Nephron (organoid): Measurements from ENCODE around the gene RELB.
"Not testable (repeated sequence)": the region's sequence is repeated elsewhere in the genome, so short reads cannot be mapped to it uniquely, and the experiment has no call there.

Experiments
- H3K27ac Mint-ChIP-seq, 3 experiments: 2 replicates each; pipeline ENCODE4 v1.8.0; 2020; ENCODE audit warnings: mixed read lengths in 3 of 3, mild to moderate bottlenecking in 2 of 3, moderate library complexity in 1 of 3
- H3K27me3 Mint-ChIP-seq: 2 replicates; pipeline ENCODE4 v1.8.0; 2021; ENCODE audit warnings: low read depth, mild to moderate bottlenecking, moderate library complexity, mixed read lengths
- H3K36me3 Mint-ChIP-seq: 2 replicates; pipeline ENCODE4 v1.8.0; 2020; ENCODE audit warnings: low read depth, mixed read lengths
- H3K4me1 Mint-ChIP-seq: 2 replicates; pipeline ENCODE4 v1.8.0; 2020; ENCODE audit warnings: mixed read lengths
- H3K4me3 Mint-ChIP-seq, 3 experiments: 2 replicates each; pipeline ENCODE4 v1.8.0; 2020; ENCODE audit warnings: mild to moderate bottlenecking in 3 of 3, mixed read lengths in 3 of 3, moderate library complexity in 2 of 3
- H3K9me3 Mint-ChIP-seq: 2 replicates; pipeline ENCODE4 v1.8.0; 2020; ENCODE audit warnings: mixed read lengths
- TF ChIP-seq, protein P1 (sequence below), 3 experiments: fragments of 200-600 bp; sonication (generic); IDR thresholded peaks; one replicate each; pipeline ENCODE4 v1.5.0; 2021; ENCODE audit warnings: antibody characterized with exemption in 3 of 3; ENCODE audit not compliant: unreplicated experiment in 3 of 3

The RELB gene

DNA sequence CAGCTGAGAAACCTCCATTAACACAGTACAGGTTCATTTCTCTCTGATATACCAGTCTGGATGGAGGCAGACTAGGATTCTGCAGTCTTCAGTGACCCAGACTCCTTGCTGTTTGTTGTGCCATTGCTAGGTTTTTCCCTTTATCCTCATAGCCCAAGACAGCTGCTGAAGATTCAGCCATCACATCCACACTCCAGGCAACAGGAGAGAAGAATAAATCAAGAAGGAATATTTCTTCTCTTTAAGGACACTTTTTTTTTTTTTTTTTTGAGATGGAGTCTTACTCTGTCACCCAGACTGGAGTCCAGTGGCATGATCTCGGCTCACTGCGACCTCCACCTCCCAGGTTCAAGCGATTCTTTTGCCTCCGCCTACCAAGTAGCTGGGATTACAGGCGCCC lies 31.8 kb upstream of the RELB start:
- TF ChIP-seq, protein P1, sequence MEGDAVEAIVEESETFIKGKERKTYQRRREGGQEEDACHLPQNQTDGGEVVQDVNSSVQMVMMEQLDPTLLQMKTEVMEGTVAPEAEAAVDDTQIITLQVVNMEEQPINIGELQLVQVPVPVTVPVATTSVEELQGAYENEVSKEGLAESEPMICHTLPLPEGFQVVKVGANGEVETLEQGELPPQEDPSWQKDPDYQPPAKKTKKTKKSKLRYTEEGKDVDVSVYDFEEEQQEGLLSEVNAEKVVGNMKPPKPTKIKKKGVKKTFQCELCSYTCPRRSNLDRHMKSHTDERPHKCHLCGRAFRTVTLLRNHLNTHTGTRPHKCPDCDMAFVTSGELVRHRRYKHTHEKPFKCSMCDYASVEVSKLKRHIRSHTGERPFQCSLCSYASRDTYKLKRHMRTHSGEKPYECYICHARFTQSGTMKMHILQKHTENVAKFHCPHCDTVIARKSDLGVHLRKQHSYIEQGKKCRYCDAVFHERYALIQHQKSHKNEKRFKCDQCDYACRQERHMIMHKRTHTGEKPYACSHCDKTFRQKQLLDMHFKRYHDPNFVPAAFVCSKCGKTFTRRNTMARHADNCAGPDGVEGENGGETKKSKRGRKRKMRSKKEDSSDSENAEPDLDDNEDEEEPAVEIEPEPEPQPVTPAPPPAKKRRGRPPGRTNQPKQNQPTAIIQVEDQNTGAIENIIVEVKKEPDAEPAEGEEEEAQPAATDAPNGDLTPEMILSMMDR (IDR thresholded peaks at IDR 0.05; ENCODE audit: unreplicated experiment in 3 of 3): no peak
- Mint-ChIP-seq H3K27ac (no peak overlapping the region), H3K27me3 (no peaks in the 10 kb centered on the region), H3K4me1 (no peaks in the 10 kb centered on the region), H3K36me3 (peaks cover 34% of the 10 kb centered on the region), H3K9me3 (no peaks in the 10 kb centered on the region), H3K4me3 (no peak overlapping the region)

DNA sequence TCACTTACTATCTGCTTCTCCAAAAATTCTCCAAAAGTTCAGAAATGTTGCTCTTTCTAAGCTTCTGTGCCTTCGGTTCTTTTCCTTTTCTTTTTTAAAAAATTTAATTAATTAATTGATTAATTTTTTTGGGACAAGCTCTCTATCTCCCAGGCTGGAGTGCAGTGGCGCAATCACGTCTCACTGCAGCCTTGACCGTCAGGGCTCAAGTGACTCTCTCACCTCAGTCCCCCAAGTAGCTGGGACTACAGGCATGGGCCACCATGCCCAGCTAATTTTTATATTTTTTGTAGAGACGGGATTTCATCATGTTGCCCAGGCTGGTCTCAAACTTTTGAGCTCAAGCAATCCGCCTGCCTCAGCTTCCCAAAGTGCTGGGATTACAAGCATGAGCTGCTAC lies 29.8 kb upstream of the RELB start:
- not testable (repeated sequence) for H3K27me3 Mint-ChIP-seq, H3K9me3 Mint-ChIP-seq, H3K4me1 Mint-ChIP-seq, H3K4me3 Mint-ChIP-seq, H3K27ac Mint-ChIP-seq
- H3K36me3 Mint-ChIP-seq: peaks cover 40% of the 10 kb centered on the region

DNA sequence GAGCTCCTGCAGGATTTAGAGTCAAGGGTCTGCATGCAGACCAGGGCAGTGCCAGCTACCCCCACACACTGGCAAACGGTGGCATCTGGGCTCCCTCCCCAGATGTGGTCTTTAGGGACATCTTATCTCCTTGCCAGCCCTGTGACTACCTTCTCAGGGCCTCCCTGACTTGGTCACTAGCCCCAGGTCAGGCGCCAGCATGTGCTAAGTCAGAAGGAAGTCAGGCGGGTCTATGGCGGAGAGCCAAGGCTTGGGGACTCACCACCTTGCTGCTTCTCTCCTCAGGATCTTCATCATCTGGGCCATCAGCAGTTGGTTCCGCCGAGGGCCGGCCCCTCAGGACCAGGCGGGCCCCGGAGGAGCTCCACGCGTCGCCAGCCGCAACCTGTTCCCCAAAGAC lies 28.5 kb upstream of the RELB start:
- TF ChIP-seq, protein P1 (IDR thresholded peaks at IDR 0.05; ENCODE audit: unreplicated experiment in 3 of 3): no peak
- Mint-ChIP-seq H3K4me3 (no peak overlapping the region), H3K27me3 (no peaks in the 10 kb centered on the region), H3K36me3 (peaks cover 48% of the 10 kb centered on the region), H3K9me3 (no peaks in the 10 kb centered on the region), H3K4me1 (no peaks in the 10 kb centered on the region), H3K27ac (no peak overlapping the region)

DNA sequence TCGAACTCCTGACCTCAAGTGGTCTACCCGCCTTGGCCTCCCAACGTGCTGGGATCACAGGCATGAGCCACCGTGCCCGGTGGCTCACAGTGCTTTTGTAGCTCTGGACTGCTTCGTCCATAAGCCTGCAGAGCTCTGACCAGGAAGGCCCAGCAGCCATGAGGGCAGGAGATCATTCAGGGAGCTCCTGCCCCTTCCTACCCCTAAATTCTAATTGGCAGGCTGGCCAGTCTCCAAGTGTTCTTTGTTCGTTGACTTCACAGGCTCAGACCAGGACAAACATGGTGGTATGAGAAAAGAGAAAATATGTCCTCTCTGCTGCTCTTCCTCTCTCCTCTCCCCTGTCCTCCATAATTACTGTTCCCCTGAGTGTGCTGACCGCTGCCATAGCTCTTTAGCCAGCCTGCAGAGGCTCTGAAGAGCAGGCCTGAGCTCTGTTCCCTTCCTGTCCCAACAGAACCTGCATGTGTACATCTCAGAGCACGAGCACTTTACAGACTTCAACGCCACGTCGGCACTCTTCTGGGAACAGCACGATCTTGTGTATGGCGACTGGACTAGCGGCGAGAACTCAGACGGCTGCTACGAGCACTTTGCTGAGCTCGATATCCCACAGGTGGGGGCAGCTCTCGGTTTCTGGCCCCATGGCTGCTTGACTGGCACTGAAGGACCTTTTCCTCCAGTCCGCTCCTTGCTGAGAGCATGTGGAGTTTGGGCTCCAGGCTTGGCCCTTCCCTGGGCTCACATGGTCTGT lies 27.1 kb upstream of the RELB start:
- peaks cover 50% of the 10 kb centered on the region for H3K36me3 Mint-ChIP-seq
- no peaks in the 10 kb centered on the region for H3K9me3 Mint-ChIP-seq
- no peaks in the 10 kb centered on the region for H3K27me3 Mint-ChIP-seq
- no peak overlapping the region for H3K27ac Mint-ChIP-seq
- H3K4me1 Mint-ChIP-seq: no peaks in the 10 kb centered on the region
- TF ChIP-seq, protein P1 (IDR thresholded peaks at IDR 0.05; ENCODE audit: unreplicated experiment in 3 of 3): no peak
- no peak overlapping the region for H3K4me3 Mint-ChIP-seq

GRCh38 chr19:44974857-44975256 lies 26.4 kb upstream of the RELB start:
- H3K4me3 Mint-ChIP-seq: no peak overlapping the region
- H3K9me3 Mint-ChIP-seq: no peaks in the 10 kb centered on the region
- H3K27ac Mint-ChIP-seq: no peak overlapping the region
- no peaks in the 10 kb centered on the region for H3K4me1 Mint-ChIP-seq
- TF ChIP-seq, protein P1 (IDR thresholded peaks at IDR 0.05; ENCODE audit: unreplicated experiment in 3 of 3): no peak
- no peaks in the 10 kb centered on the region for H3K27me3 Mint-ChIP-seq
- H3K36me3 Mint-ChIP-seq: peaks cover 54% of the 10 kb centered on the region

DNA sequence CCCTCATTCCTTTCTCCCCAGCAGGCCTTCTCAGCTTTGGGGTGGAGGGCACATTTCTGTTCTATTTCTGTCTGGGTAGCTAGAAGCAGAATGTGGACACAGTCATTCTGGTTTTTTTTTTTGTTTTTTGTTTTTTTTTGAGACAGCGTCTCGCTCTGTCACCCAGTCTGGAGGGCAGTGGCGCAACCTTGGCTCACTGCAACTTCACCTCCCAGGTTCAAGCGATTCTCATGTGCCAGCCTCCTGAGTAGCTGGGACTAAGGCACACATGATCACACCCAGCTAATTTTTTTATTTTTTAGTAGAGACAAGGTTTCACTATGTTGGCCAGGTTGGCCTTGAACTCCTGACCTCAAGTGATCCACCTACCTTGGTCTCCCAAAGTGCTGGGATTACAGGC lies 25.8 kb upstream of the RELB start:
- no peaks in the 10 kb centered on the region for H3K9me3 Mint-ChIP-seq
- no peak overlapping the region for H3K27ac Mint-ChIP-seq
- peaks cover 53% of the 10 kb centered on the region for H3K36me3 Mint-ChIP-seq
- TF ChIP-seq, protein P1 (IDR thresholded peaks at IDR 0.05; ENCODE audit: unreplicated experiment in 3 of 3): no peak
- no peaks in the 10 kb centered on the region for H3K27me3 Mint-ChIP-seq
- H3K4me3 Mint-ChIP-seq: no peak overlapping the region
- H3K4me1 Mint-ChIP-seq: no peaks in the 10 kb centered on the region
